ENCODE measurements around the gene MXRA7.

DNA sequence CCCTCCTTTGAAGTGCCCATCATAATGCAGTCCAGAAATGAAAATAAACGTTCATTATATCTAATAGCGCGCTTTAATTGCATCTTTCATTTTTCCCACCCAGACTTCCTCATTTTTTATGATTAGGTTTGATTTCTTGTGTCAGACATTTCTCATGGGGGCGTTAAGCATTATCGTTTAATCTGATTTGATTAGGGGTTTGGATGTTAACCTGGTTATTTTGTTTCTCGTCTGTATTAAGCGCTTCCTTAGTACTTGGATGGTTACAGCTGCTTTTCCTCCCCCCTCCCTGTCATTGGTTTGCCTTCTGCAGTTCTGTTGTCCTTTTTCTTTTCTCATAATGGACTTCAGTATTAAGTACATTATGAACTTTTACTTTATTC lies 27.7 kb upstream of the MXRA7 start:
- TF ChIP-seq, protein P1, sequence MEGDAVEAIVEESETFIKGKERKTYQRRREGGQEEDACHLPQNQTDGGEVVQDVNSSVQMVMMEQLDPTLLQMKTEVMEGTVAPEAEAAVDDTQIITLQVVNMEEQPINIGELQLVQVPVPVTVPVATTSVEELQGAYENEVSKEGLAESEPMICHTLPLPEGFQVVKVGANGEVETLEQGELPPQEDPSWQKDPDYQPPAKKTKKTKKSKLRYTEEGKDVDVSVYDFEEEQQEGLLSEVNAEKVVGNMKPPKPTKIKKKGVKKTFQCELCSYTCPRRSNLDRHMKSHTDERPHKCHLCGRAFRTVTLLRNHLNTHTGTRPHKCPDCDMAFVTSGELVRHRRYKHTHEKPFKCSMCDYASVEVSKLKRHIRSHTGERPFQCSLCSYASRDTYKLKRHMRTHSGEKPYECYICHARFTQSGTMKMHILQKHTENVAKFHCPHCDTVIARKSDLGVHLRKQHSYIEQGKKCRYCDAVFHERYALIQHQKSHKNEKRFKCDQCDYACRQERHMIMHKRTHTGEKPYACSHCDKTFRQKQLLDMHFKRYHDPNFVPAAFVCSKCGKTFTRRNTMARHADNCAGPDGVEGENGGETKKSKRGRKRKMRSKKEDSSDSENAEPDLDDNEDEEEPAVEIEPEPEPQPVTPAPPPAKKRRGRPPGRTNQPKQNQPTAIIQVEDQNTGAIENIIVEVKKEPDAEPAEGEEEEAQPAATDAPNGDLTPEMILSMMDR (IDR thresholded peaks at IDR 0.05): no peak
- TF ChIP-seq EZH2 (IDR thresholded peaks at IDR 0.05; ENCODE audit: borderline replicate concordance, insufficient read depth, low read depth, low read length, poor library complexity, severe bottlenecking): no peak

All from B cell (primary cell).